Stomach smooth muscle (tissue), 2 donors: Measurements from ENCODE around the gene SLC35A5.

Source experiments
- H3K27ac ChIP-seq: one replicate; pipeline ENCODE4 v1.7.0; 2013; ENCODE audit warnings: mild to moderate bottlenecking, low read length, inconsistent platforms
- H3K27me3 ChIP-seq, 2 donors: one replicate each; pipeline ENCODE4 v1.7.0; 2013; ENCODE audit warnings: low read length in 2 of 2; ENCODE audit not compliant: insufficient read depth in 2 of 2, control insufficient read depth in 1 of 2
- H3K36me3 ChIP-seq, 2 donors: one replicate each; pipeline ENCODE4 v1.7.0; 2013; ENCODE audit warnings: low read length in 2 of 2; ENCODE audit not compliant: control insufficient read depth in 2 of 2, insufficient read depth in 2 of 2
- H3K4me1 ChIP-seq: one replicate; pipeline ENCODE4 v1.7.0; 2013; ENCODE audit warnings: low read length; ENCODE audit not compliant: control insufficient read depth, insufficient read depth
- H3K4me3 ChIP-seq, 2 donors: one replicate each; pipeline ENCODE4 v1.7.0; 2013; ENCODE audit warnings: low read length in 2 of 2
- H3K9ac ChIP-seq, 2 donors: one replicate each; pipeline ENCODE4 v1.7.0; 2013; ENCODE audit warnings: low read length in 2 of 2, mild to moderate bottlenecking in 1 of 2
- H3K9me3 ChIP-seq, 2 donors: one replicate each; pipeline ENCODE4 v1.7.0; 2013; ENCODE audit warnings: low read length in 2 of 2; ENCODE audit not compliant: control insufficient read depth in 2 of 2
- donor health status: healthy.
- donor health status: Pancreatic carcinoma.

SLC35A5 gene

GRCh38 chr3:112627419-112627818 is 65.6 kb downstream of the SLC35A5 start:
- H3K36me3 ChIP-seq = peaks cover 2 to 7% of the 10 kb centered on the region in 2 donors
- no peaks in the 10 kb centered on the region for H3K9me3 ChIP-seq
- H3K4me1 ChIP-seq = peaks cover 17% of the 10 kb centered on the region
- H3K27ac ChIP-seq = peak overlapping the region; percentile 12
- no peaks in the 10 kb centered on the region for H3K27me3 ChIP-seq
- H3K9ac ChIP-seq = no peak overlapping the region
- H3K4me3 ChIP-seq = no peak overlapping the region

DNA sequence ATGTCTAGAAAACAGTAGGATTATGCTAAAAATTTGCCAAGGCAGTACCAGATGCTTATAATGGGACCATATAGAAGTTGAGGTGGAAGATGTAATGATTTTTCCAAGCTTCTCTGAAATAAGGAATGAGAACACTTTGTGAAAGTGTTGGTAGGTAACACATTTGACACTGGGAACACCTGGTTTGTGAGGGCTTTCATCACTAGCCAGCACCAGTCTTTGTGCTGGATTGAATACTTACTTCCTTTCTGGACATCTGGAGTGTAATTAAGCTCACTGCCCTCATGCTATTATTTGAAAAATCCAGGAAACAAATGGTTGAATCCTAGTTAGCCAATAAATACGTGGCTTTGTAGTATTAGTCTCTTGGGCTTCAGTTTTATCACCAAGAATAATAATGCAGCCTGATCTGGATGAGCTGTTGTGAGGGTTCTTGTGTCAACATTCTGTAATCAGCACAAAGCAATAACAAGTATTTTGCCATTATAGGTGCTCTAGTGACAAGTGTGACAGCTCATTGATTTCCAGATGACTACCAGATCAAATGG is 66.1 kb downstream of the SLC35A5 start:
- Histone ChIP-seq H3K4me3 (no peak overlapping the region), H3K36me3 (peaks cover 2 to 7% of the 10 kb centered on the region in 2 donors), H3K4me1 (peaks cover 22% of the 10 kb centered on the region), H3K9ac (no peak overlapping the region), H3K27ac (peak overlapping the region; percentile 12), H3K9me3 (no peaks in the 10 kb centered on the region), H3K27me3 (no peaks in the 10 kb centered on the region)

- no peak overlapping the region for H3K27ac ChIP-seq
- H3K4me3 ChIP-seq = no peak overlapping the region
- H3K9ac ChIP-seq = no peak overlapping the region
- H3K36me3 ChIP-seq = peaks cover 0 to 7% of the 10 kb centered on the region in 2 donors
- peaks cover 30% of the 10 kb centered on the region for H3K4me1 ChIP-seq
- H3K9me3 ChIP-seq = no peaks in the 10 kb centered on the region
- H3K27me3 ChIP-seq = no peaks in the 10 kb centered on the region
Observed at GRCh38 chr3:112629425-112629824, 67.6 kb downstream of the SLC35A5 start.

- no peak overlapping the region for H3K9ac ChIP-seq
- no peaks in the 10 kb centered on the region for H3K27me3 ChIP-seq
- peaks cover 47% of the 10 kb centered on the region for H3K4me1 ChIP-seq
- H3K36me3 ChIP-seq = peaks cover 0 to 7% of the 10 kb centered on the region in 2 donors
- no peak overlapping the region for H3K4me3 ChIP-seq
- no peak overlapping the region for H3K27ac ChIP-seq
- no peaks in the 10 kb centered on the region for H3K9me3 ChIP-seq
Observed at GRCh38 chr3:112631257-112631656, 69.4 kb downstream of the SLC35A5 start.

DNA sequence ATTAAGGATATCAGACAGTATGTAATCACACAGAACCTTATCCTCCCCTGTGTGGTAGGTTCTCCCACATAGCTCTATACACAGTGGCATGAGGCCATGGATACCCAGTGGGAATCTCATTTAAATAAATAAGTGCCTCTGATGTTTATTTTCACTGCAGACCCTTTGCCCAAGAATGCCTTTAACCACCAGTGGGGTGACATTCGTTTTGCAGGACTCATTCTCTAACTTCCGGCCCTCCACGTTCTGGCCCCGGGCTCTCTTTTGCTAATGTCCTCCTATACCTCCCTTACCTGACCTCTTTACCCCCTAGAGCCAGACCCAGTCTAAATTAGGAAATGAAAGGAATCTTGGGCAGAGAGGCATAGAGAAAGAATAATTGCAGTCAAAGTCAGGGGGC is 70.8 kb downstream of the SLC35A5 start:
- peaks cover 52% of the 10 kb centered on the region for H3K4me1 ChIP-seq
- no peak overlapping the region for H3K27ac ChIP-seq
- H3K4me3 ChIP-seq = peak overlapping the region in 1 of 2 donors; percentile 40
- no peak overlapping the region for H3K9ac ChIP-seq
- no peaks in the 10 kb centered on the region for H3K9me3 ChIP-seq
- H3K27me3 ChIP-seq = no peaks in the 10 kb centered on the region
- H3K36me3 ChIP-seq = peaks cover 0 to 7% of the 10 kb centered on the region in 2 donors

DNA sequence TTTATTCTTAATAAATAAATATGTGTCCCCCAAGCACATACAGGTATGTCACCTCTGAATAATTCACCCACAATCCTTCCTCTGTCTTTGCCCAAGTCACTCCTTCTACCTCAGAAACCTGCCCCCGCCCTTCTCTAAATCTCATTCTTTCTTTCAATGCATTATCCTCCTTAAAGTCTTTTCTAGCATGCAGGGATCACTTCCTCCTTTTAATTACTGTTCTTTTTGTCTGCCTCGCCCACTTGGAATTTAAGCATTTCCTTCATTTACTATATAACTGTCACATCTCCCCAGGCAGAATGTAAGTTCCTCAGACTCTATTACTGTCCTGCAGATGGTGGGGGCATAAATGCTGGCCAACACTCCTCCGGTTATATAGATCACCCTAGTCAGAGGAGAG is 71.3 kb downstream of the SLC35A5 start:
- Histone ChIP-seq H3K9me3 (no peaks in the 10 kb centered on the region), H3K4me1 (peaks cover 57% of the 10 kb centered on the region), H3K36me3 (peaks cover 0 to 6% of the 10 kb centered on the region in 2 donors), H3K9ac (no peak overlapping the region), H3K4me3 (peak overlapping the region in 1 of 2 donors; percentile 40), H3K27me3 (no peaks in the 10 kb centered on the region), H3K27ac (peak overlapping the region; percentile 92)

- Histone ChIP-seq H3K4me3 (peak overlapping the region in 1 of 2 donors; percentile 40), H3K9me3 (no peaks in the 10 kb centered on the region), H3K9ac (no peak overlapping the region), H3K27ac (peak overlapping the region; percentile 92), H3K4me1 (peaks cover 63% of the 10 kb centered on the region), H3K36me3 (peaks cover 0 to under 1% of the 10 kb centered on the region in 2 donors), H3K27me3 (no peaks in the 10 kb centered on the region)
Observed at GRCh38 chr3:112633757-112634156, 71.9 kb downstream of the SLC35A5 start.

DNA sequence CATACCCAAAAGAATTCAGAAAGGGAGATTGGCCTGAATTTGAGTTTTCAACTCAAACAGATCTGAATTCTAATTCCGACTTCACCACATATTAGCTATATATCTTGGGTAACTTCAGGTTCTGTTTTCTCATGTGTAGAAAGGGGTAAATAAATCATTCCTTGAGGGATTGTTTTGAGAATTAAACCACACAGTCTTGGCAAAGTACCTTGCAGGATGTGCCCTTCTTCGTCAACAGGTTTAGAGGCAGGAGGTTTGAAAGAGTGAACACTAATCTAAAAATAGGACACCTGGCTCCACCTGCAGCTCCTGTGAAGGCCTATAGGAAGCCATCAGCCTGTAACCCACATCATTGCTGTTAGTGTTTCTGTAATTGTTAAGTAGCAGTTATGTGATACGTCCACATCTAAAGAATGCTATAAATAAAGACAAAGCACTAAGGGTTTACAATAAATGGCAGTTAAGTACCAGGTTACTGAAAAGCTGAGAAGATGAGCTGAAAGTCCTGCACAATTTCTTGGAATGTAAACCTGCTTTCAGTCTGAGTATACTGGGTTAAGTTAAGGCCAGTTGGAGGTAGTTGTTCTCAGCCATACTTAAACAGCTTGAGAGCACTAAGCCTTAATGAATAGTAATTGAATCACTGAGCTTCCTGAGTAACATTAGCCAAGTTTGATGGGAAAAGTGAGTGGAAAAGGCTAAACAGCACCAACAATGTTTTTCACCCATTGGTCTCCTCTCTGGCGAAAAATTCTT is 73.1 kb downstream of the SLC35A5 start:
- Histone ChIP-seq H3K36me3 (no peaks in the 10 kb centered on the region), H3K4me1 (peaks cover 74% of the 10 kb centered on the region), H3K9ac (peak overlapping the region; percentile 14 to 16), H3K27me3 (no peaks in the 10 kb centered on the region), H3K27ac (peak overlapping the region; percentile 92), H3K4me3 (peak overlapping the region; percentile 44 to 83), H3K9me3 (no peaks in the 10 kb centered on the region)
